Gastroesophageal sphincter (tissue), 4 donors: Measurements from ENCODE around the gene KRTAP1-5. TPM values are rescaled to one million over a fixed set of nuclear protein-coding genes. Genes with fewer than 3 reads are reported as not detected.

Experiments
- ATAC-seq: fragments of 150-250 bp; one replicate; pipeline ENCODE4 v1.9.1; 2016; ENCODE audit warnings: mild to moderate bottlenecking, moderate library complexity
- H3K27ac ChIP-seq, 4 donors: fragments of 200-600 bp; sonication (generic) in 3 of 4; 1 replicate in 3 of 4; 2 replicates in 1 of 4; pipeline ENCODE4 v1.5.1; 2016 to 2019
- H3K27me3 ChIP-seq: fragments of 200-600 bp; sonication (generic); one replicate; pipeline ENCODE4 v1.5.1; 2019
- H3K36me3 ChIP-seq, 2 donors: fragments of 200-600 bp; sonication (generic); one replicate each; pipeline ENCODE4 v1.5.1; 2019; ENCODE audit warnings: control low read depth in 1 of 2
- H3K4me1 ChIP-seq, 3 donors: fragments of 200-600 bp; sonication (generic); 1 replicate in 2 of 3; 2 replicates in 1 of 3; pipeline ENCODE4 v1.5.1; 2016 to 2019; ENCODE audit warnings: control low read depth in 2 of 3
- H3K4me3 ChIP-seq, 2 donors: fragments of 200-600 bp; sonication (generic); one replicate each; pipeline ENCODE4 v1.5.1; 2019; ENCODE audit warnings: mild to moderate bottlenecking in 1 of 2, moderate library complexity in 1 of 2
- H3K9me3 ChIP-seq, 3 donors: fragments of 200-600 bp; sonication (generic); one replicate each; pipeline ENCODE4 v1.5.1; 2017 to 2019; ENCODE audit warnings: control low read depth in 2 of 3
- EP300 ChIP-seq: sonication (generic); formaldehyde crosslinking; IDR thresholded peaks from one replicate; pipeline ENCODE4 v1.6.1; 2017; ENCODE audit warnings: antibody characterized with exemption, mild to moderate bottlenecking
- POLR2A ChIP-seq, 2 donors: fragments of 450-650 bp; IDR thresholded peaks; one replicate each; pipeline ENCODE4 v1.6.1; 2017; ENCODE audit warnings: antibody characterized with exemption in 2 of 2, mild to moderate bottlenecking in 2 of 2, moderate library complexity in 1 of 2
- POLR2AphosphoS5 ChIP-seq: sonication (generic); formaldehyde crosslinking; IDR thresholded peaks from one replicate; pipeline ENCODE4 v1.6.1; 2017; ENCODE audit warnings: antibody characterized with exemption
- WGBS, 2 donors: methylation state at CpG; one replicate each; pipeline ENCODE4 v1.1.5; 2018; ENCODE audit warnings: low coverage in 1 of 2; 5-methylcytosine and 5-hydroxymethylcytosine counted together
- total RNA-seq, 4 donors: library from RNA; depleted of rRNA; stranded (reverse); fragments of >200 nt; gene quantifications; one replicate each; pipeline ENCODE4 v1.1.0, GENCODE V29; 2016
- TF ChIP-seq, protein P1 (sequence below), 4 experiments: fragments of 200-600 bp in 2 of 4; fragments of 450-650 bp in 2 of 4; sonication (generic) in 1 of 4; IDR thresholded peaks; one replicate each; pipeline ENCODE4 v1.5.1; 2017 to 2019; ENCODE audit warnings: antibody characterized with exemption in 4 of 4, mild to moderate bottlenecking in 2 of 4, moderate library complexity in 2 of 4

Gene KRTAP1-5, protein sequence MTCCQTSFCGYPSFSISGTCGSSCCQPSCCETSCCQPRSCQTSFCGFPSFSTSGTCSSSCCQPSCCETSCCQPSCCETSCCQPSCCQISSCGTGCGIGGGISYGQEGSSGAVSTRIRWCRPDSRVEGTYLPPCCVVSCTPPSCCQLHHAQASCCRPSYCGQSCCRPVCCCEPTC
- total RNA-seq: not detected

DNA sequence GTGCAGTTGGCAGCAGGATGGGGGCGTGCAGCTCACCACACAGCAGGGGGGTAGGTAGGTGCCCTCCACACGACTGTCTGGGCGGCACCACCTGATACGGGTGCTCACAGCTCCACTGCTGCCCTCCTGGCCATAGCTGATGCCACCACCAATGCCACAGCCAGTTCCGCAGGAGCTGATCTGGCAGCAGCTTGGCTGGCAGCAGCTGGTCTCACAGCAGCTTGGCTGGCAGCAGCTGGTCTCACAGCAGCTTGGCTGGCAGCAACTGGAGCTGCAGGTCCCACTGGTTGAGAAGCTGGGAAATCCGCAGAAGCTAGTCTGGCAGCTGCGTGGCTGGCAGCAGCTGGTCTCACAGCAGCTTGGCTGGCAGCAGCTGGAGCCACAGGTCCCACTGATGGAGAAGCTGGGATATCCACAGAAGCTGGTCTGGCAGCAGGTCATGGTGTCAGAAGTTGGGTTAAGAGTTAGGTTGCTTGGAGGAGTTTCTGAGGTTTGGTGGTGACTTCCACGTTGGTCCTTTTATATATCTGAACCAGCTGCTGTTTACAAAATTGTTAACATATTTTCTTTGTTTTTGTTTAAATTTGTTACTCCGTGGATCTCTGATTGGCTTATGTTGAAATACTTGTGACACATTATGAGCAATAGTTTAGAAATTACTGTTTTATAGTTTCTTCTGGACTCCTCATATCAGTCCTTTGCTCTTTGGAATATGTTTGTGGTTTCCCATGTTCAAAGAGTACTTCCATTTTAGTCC is at the start of gene KRTAP1-5:
Gene KRTAP1-5, minus strand, starts transcription at position 494 of the 757 bp plus-strand sequence. Its CDS starts 53 bp downstream, at position 441.
- 41 to 45% methylated on average over 2 of the region's 9 CpGs for WGBS, 2 donors
- TF ChIP-seq, protein P1, sequence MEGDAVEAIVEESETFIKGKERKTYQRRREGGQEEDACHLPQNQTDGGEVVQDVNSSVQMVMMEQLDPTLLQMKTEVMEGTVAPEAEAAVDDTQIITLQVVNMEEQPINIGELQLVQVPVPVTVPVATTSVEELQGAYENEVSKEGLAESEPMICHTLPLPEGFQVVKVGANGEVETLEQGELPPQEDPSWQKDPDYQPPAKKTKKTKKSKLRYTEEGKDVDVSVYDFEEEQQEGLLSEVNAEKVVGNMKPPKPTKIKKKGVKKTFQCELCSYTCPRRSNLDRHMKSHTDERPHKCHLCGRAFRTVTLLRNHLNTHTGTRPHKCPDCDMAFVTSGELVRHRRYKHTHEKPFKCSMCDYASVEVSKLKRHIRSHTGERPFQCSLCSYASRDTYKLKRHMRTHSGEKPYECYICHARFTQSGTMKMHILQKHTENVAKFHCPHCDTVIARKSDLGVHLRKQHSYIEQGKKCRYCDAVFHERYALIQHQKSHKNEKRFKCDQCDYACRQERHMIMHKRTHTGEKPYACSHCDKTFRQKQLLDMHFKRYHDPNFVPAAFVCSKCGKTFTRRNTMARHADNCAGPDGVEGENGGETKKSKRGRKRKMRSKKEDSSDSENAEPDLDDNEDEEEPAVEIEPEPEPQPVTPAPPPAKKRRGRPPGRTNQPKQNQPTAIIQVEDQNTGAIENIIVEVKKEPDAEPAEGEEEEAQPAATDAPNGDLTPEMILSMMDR (IDR thresholded peaks at IDR 0.05): no peak
- TF ChIP-seq EP300: no peak
- TF ChIP-seq POLR2AphosphoS5: no peak
- TF ChIP-seq POLR2A (IDR thresholded peaks at IDR 0.05): no peak
- H3K4me3 ChIP-seq: no peak within 1 kb of the TSS
- H3K27ac ChIP-seq: no peak within 1 kb of the TSS
- no peaks in the 10 kb centered on the region for H3K9me3 ChIP-seq
- peaks cover 27% of the 10 kb centered on the region for H3K27me3 ChIP-seq
- H3K36me3 ChIP-seq: no peaks in the 10 kb centered on the region
- no peak for ATAC-seq
- no peaks in the 10 kb centered on the region for H3K4me1 ChIP-seq

DNA sequence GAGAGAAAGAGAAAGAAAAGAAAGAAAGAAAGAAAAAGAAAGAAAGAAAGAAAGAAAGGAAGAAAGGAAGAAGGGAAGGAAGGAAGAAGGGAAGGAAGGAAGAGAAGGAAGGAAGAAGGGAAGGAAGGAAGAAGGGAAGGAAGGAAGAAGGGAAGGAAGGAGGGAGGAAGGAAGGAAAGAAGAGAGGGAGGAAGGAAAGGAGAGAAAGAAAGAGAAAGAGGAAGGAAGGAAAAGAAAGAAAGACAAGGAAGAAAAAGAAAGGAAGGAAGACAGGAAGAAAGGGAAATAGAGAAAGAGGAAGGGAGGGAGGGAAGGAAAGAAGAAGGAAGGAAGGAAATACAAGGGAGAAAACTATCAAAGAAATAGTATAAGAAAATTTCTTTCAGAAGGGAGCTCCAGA is 49.8 kb upstream of the KRTAP1-5 start:
- no peak for ATAC-seq
- no peaks in the 10 kb centered on the region for H3K36me3 ChIP-seq
- H3K27me3 ChIP-seq: no peaks in the 10 kb centered on the region
- no peaks in the 10 kb centered on the region for H3K9me3 ChIP-seq
- no peak for TF ChIP-seq POLR2A (IDR thresholded peaks at IDR 0.05)
- no peak for TF ChIP-seq POLR2AphosphoS5
- no peak for TF ChIP-seq EP300
- TF ChIP-seq, protein P1 (IDR thresholded peaks at IDR 0.05): no peak
- no peaks in the 10 kb centered on the region for H3K4me1 ChIP-seq
- H3K27ac ChIP-seq: no peak overlapping the region
- H3K4me3 ChIP-seq: no peak overlapping the region

DNA sequence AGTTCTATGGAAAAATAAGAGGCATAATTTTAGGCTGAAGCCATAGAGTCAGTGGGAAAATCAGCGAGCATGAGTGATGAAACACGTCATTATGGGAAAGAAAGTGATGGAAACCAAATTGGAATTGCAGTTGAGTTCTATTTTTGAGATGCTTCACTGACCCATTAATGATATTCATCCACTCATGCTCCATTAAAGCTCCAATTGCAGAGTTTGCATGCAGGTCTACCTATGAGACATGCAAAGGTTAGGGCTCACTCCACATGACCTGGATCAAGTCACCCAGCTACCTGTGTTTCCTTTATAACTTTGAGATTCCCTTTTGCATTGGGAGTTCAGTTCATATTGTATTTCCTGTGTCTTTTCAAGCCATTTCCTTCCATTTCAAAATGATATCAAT is 46.7 kb upstream of the KRTAP1-5 start:
- 84 to 86% methylated on average over 2 of the region's 2 CpGs for WGBS, 2 donors
- no peak for TF ChIP-seq POLR2AphosphoS5
- TF ChIP-seq POLR2A (IDR thresholded peaks at IDR 0.05): no peak
- TF ChIP-seq, protein P1 (IDR thresholded peaks at IDR 0.05): no peak
- TF ChIP-seq EP300: no peak
- H3K9me3 ChIP-seq: no peaks in the 10 kb centered on the region
- no peak for ATAC-seq
- no peaks in the 10 kb centered on the region for H3K27me3 ChIP-seq
- no peaks in the 10 kb centered on the region for H3K4me1 ChIP-seq
- no peaks in the 10 kb centered on the region for H3K36me3 ChIP-seq
- no peak overlapping the region for H3K27ac ChIP-seq
- H3K4me3 ChIP-seq: no peak overlapping the region

DNA sequence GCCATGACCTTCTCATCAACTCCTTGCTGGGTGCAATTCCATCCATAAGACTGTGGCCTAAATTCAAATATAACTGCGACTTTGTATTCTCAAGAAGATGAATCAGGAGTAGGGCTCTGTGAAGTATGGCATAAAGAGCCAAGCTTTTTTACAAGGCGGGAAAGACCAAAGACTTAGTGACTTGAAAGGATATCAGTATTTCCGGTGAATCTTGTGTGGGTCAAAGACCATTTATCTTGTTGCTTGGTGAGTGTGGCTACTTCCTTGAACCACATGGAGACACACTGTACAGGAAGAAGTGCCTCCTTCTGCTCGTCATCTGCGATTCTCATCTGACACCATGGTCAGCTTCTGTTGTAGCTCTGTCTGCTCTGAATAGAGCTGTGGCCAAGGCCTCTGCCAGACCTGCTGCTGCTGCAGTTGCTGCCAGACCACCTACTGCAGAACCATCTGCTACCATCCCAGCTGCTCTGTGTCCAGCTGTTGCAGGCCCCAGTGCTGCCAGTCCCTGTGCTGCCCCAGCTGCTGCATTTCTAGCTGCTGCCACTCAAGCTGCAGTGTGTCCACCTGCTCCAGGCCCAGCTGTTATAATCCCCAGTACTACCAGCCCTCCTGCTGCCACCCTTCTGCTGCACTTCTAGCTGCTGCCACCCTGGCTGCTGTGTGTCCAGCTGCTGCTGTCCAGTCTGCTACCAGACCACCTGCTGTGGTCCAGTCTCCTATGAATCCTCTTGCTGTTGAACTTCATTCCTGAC is 44.8 kb upstream of the KRTAP1-5 start:
- Histone ChIP-seq H3K9me3 (no peaks in the 10 kb centered on the region), H3K27ac (no peak overlapping the region), H3K4me3 (no peak overlapping the region), H3K36me3 (no peaks in the 10 kb centered on the region), H3K4me1 (no peaks in the 10 kb centered on the region), H3K27me3 (no peaks in the 10 kb centered on the region)
- ATAC-seq: no peak
- TF ChIP-seq EP300 (no peak), POLR2A (IDR thresholded peaks at IDR 0.05) (no peak), POLR2AphosphoS5 (no peak)
- TF ChIP-seq, protein P1 (IDR thresholded peaks at IDR 0.05): no peak
- 69 to 94% methylated on average over 3 to 5 of the region's 5 CpGs for WGBS, 2 donors
